Thyroid gland (tissue), 4 donors: ENCODE measurements around the gene RGS19.

Source experiments
- CTCF ChIP-seq, 6 experiments: fragments of 200-600 bp in 3 of 6; fragments of 450-650 bp in 3 of 6; sonication (generic) in 3 of 6; IDR thresholded peaks; one replicate each; pipeline ENCODE4 v1.5.1; 2016 to 2019; ENCODE audit warnings: antibody characterized with exemption in 6 of 6, mild to moderate bottlenecking in 2 of 6, inconsistent platforms in 1 of 6, moderate library complexity in 1 of 6
- POLR2A ChIP-seq, 2 donors: fragments of 450-650 bp; IDR thresholded peaks; one replicate each; pipeline ENCODE4 v1.6.1; 2017; ENCODE audit warnings: antibody characterized with exemption in 2 of 2, mild to moderate bottlenecking in 2 of 2, moderate library complexity in 1 of 2

- TF ChIP-seq CTCF (IDR thresholded peaks at IDR 0.05) (no peak), POLR2A (IDR thresholded peaks at IDR 0.05) (no peak)
These were observed 10.8 kb upstream of the RGS19 start for GRCh38 chr20:64090165-64090564.
